ENCODE measurements around the gene PCDHGB5.
A peak's percentile ranks its signal among the peaks of the same experiment; 100 is the strongest.
"Not testable (repeated sequence)": the region's sequence is repeated elsewhere in the genome, so short reads cannot be mapped to it uniquely, and the experiment has no call there.

The PCDHGB5 gene

DNA sequence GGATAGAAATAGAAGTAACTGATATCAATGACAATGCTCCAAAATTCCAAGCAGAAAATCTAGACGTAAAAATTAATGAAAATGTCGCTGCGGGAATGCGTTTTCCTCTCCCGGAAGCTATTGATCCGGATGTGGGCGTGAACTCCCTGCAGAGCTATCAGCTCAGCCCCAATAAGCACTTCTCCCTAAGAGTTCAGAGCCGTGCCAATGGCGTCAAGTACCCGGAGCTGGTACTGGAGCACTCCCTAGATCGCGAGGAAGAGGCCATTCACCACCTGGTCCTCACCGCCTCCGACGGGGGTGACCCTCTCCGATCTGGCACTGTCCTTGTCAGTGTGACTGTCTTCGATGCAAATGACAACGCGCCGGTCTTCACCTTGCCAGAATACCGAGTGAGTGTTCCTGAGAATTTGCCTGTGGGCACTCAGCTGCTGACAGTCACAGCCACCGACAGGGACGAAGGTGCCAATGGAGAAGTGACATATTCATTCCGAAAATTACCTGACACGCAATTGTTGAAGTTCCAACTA is 15.9 kb downstream of the PCDHGB5 start:
- no peak for DNase-seq

DNA sequence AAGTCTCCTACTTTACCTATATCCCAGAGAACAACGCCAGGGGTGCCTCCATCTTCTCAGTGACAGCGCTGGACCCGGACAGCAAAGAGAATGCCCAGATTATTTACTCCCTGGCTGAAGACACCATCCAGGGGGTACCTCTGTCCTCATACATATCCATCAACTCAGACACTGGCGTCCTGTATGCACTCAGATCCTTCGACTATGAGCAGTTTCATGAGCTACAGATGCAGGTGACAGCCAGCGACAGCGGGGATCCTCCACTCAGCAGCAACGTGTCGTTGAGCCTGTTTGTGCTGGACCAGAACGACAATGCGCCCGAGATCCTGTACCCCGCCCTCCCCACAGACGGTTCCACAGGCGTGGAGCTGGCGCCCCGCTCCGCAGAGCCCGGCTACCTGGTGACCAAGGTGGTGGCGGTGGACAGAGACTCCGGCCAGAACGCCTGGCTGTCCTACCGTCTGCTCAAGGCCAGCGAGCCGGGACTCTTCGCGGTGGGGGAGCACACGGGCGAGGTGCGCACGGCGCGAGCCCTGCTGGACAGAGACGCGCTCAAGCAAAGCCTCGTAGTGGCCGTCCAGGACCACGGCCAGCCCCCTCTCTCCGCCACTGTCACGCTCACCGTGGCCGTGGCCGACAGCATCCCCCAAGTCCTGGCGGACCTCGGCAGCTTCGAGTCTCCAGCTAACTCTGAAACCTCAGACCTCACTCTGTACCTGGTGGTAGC is 17.0 kb downstream of the PCDHGB5 start:
- DNase-seq = not testable (repeated sequence)

DNA sequence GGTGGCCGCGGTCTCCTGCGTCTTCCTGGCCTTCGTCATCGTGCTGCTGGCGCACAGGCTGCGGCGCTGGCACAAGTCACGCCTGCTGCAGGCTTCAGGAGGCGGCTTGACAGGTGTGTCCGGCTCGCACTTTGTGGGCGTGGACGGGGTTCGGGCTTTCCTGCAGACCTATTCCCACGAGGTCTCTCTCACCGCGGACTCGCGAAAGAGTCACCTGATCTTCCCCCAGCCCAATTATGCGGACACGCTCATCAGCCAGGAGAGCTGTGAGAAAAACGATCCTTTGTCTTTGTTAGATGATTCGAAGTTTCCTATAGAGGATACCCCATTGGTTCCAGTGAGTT is 17.5 kb downstream of the PCDHGB5 start:
- not testable (repeated sequence) for DNase-seq

DNA sequence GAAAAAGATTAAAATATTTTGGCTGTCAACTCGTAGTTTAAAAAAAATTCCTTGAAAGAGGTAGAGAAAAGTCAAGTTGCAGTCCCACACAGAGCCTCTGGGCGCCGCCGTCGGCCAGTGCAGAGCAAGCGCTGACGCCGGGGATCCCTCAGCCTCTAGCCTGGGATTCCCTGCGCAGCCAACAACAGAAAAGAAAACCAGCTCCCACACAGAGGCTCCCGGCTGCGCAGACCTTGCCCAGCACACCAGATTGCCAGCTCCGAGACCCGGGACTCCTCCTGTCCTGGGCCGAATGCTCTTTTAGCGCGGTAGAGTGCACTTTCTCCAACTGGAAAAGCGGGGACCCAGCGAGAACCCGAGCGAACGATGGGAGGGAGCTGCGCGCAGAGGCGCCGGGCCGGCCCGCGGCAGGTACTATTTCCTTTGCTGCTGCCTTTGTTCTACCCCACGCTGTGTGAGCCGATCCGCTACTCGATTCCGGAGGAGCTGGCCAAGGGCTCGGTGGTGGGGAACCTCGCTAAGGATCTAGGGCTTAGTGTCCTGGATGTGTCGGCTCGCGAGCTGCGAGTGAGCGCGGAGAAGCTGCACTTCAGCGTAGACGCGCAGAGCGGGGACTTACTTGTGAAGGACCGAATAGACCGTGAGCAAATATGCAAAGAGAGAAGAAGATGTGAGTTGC is 19.9 kb downstream of the PCDHGB5 start, which contains the start of gene PCDHGB7:
PCDHGB7 (plus strand) TSS at position 184 of the 679 bp plus-strand sequence; CDS start at position 367, 183 bp downstream.
- peak; percentile 85 for DNase-seq

DNA sequence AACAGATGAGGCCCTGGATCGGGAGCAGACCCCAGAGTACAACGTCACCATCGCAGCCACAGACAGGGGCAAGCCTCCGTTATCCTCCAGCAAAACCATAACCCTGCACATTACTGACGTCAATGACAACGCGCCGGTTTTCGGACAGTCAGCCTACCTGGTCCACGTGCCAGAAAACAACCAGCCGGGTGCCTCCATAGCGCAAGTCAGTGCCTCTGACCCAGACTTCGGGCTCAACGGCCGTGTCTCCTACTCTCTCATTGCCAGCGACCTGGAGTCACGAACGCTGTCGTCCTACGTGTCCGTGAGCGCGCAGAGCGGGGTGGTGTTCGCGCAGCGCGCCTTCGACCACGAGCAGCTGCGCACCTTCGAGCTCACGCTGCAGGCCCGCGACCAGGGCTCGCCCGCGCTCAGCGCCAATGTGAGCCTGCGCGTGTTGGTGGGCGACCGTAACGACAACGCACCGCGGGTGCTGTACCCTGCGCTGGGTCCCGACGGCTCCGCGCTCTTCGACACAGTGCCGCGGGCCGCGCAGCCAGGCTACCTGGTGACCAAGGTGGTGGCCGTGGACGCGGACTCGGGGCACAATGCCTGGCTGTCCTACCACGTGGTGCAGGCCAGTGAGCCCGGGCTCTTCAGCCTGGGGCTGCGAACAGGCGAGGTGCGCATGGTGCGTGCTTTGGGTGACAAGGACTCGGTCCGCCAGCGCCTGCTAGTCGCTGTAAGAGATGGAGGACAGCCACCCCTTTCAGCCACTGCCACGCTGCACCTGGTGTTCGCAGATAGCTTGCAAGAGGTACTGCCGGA is 21.5 kb downstream of the PCDHGB5 start:
- no peak for DNase-seq

DNA sequence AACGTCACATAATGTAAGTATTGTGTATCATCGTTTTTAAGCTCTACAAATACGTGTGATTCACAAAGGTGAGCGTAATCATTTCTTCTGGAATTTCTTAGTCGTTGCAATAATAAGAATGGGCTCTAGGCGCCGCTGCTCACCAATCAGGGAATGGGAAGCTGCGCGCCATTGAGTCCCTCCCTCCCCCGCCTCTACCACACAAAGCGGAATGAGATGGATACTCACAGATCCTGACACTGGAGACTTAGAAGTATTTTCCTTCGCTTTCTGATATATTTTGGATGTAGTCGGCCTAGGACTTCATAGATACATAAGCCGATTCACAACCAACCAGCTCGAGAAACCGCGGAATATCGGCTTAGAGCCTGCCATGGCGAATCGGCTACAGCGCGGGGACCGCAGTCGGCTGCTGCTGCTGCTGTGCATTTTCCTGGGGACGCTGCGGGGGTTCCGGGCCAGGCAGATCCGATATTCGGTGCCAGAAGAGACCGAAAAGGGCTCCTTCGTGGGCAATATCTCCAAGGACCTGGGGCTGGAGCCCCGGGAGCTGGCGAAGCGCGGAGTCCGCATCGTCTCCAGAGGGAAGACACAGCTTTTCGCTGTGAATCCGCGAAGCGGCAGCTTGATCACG is 23.2 kb downstream of the PCDHGB5 start, which contains the start of gene PCDHGA11:
PCDHGA11 (plus strand) TSS at position 197 of the 634 bp plus-strand sequence; CDS start at position 374, 177 bp downstream.
- DNase-seq = peak; percentile 79

DNA sequence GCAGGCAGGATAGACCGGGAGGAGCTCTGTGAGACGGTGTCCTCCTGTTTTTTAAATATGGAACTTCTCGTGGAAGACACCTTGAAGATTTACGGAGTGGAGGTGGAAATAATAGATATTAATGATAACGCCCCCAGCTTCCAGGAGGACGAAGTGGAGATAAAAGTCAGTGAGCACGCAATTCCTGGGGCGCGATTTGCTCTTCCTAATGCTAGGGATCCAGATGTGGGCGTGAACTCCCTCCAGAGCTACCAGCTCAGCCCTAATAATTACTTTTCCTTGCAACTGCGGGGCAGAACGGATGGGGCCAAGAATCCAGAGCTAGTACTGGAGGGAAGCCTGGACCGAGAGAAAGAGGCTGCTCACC is 23.7 kb downstream of the PCDHGB5 start:
- DNase-seq = no peak

DNA sequence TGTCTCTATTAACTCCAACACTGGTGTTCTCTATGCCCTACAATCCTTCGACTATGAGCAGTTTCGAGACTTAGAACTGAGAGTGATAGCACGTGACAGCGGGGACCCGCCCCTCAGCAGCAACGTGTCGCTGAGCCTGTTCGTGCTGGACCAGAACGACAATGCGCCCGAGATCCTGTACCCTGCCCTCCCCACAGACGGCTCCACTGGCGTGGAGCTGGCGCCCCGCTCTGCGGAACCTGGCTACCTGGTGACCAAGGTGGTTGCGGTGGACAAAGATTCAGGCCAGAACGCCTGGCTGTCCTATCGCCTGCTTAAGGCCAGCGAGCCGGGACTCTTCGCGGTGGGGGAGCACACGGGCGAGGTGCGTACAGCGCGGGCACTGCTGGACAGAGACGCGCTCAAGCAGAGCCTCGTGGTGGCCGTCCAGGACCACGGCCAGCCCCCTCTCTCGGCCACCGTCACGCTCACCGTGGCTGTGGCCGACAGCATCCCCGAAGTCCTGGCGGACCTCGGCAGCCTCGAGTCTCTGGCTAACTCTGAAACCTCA is 25.1 kb downstream of the PCDHGB5 start:
- DNase-seq = no peak

DNA sequence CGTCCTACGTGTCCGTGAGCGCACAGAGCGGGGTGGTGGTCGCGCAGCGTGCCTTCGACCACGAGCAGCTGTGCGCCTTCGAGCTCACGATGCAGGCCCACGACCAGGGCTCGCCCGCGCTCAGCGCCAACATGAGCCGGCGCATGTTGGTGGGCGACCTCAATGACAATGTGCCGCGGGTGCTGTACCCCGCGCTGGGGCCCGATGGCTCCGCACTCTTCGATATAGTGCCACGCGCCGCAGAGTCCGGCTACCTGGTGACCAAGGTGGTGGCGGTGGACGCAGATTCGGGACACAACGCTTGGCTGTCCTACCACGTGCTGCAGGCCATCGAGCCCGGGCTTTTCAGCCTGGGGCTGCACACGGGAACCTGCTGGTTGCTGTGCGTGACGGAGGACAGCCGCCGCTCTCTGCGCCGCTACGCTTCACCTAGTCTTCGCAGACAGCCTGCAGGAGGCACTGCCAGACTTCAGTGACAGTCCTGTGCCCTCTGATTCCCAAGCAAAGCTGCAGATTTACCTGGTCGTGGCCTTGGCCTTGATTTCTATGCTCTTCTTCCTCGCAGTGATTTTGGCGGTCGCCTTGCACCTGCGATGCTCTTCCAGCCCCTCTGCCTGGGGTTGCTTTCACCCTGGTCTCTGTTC is 30.2 kb downstream of the PCDHGB5 start:
- no peak for DNase-seq

DNA sequence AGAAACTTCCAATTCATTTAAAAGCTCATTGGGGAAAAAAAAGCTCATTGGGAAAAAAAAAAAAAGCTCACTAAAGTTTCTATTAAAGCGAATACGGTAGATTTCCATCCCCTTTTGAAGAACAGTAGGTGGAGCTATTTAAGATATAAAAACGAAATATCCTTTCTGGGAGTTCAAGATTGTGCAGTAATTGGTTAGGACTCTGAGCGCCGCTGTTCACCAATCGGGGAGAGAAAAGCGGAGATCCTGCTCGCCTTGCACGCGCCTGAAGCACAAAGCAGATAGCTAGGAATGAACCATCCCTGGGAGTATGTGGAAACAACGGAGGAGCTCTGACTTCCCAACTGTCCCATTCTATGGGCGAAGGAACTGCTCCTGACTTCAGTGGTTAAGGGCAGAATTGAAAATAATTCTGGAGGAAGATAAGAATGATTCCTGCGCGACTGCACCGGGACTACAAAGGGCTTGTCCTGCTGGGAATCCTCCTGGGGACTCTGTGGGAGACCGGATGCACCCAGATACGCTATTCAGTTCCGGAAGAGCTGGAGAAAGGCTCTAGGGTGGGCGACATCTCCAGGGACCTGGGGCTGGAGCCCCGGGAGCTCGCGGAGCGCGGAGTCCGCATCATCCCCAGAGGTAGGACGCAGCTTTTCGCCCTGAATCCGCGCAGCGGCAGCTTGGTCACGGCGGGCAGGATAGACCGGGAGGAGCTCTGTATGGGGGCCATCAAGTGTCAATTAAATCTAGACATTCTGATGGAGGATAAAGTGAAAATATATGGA is 32.8 kb downstream of the PCDHGB5 start, which contains the start of gene PCDHGA12:
PCDHGA12 (plus strand) TSS at position 176 of the 782 bp plus-strand sequence; CDS start at position 429, 253 bp downstream.
- peak; percentile 95 for DNase-seq

DNA sequence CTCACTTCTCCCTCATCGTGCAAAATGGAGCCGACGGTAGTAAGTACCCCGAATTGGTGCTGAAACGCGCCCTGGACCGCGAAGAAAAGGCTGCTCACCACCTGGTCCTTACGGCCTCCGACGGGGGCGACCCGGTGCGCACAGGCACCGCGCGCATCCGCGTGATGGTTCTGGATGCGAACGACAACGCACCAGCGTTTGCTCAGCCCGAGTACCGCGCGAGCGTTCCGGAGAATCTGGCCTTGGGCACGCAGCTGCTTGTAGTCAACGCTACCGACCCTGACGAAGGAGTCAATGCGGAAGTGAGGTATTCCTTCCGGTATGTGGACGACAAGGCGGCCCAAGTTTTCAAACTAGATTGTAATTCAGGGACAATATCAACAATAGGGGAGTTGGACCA is 33.5 kb downstream of the PCDHGB5 start:
- DNase-seq = peak; percentile 62

DNA sequence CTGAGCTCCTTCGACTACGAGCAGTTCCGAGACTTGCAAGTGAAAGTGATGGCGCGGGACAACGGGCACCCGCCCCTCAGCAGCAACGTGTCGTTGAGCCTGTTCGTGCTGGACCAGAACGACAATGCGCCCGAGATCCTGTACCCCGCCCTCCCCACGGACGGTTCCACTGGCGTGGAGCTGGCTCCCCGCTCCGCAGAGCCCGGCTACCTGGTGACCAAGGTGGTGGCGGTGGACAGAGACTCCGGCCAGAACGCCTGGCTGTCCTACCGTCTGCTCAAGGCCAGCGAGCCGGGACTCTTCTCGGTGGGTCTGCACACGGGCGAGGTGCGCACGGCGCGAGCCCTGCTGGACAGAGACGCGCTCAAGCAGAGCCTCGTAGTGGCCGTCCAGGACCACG is 34.6 kb downstream of the PCDHGB5 start:
- not testable (repeated sequence) for DNase-seq

DNA sequence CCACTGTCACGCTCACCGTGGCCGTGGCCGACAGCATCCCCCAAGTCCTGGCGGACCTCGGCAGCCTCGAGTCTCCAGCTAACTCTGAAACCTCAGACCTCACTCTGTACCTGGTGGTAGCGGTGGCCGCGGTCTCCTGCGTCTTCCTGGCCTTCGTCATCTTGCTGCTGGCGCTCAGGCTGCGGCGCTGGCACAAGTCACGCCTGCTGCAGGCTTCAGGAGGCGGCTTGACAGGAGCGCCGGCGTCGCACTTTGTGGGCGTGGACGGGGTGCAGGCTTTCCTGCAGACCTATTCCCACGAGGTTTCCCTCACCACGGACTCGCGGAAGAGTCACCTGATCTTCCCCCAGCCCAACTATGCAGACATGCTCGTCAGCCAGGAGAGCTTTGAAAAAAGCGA is 35.0 kb downstream of the PCDHGB5 start:
- not testable (repeated sequence) for DNase-seq

DNA sequence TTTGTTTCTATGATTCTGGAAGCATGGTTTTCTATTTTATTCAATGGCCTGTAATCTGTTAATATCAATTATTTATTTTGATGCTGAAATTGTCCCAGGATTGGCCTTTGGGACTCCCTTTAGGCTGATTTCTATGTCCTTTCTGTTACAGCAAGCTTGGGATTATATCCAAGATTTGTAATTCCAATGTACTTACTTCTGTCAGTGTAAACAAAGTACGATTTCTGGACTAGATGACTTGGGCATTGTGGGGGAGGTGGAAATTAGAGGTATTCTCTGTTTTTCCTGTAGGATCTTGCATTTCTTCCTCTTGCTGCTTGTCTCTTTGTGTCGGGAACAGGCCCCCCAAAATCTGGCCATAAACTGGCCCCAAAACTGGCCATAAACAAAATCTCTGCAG is 36.3 kb downstream of the PCDHGB5 start:
- DNase-seq = peak; percentile 29

DNA sequence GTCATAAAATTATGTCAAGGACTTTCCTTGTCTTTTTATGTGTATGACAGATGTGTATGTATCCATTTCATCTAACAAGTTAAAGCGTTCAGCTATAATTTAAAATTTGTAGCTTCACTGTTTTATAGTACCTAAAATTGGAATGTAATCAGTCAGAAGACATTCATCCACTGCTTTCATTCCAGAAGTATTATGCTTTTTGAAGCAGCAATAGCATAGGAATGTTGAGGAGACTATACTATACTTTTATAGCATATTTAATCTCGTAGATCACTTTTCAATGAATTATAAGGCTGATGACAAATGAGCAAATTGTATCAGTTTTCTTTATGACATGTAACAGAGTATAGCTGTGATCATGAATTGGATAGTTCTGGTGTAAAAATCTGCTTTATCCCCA is 39.5 kb downstream of the PCDHGB5 start:
- peak; percentile 57 for DNase-seq

DNA sequence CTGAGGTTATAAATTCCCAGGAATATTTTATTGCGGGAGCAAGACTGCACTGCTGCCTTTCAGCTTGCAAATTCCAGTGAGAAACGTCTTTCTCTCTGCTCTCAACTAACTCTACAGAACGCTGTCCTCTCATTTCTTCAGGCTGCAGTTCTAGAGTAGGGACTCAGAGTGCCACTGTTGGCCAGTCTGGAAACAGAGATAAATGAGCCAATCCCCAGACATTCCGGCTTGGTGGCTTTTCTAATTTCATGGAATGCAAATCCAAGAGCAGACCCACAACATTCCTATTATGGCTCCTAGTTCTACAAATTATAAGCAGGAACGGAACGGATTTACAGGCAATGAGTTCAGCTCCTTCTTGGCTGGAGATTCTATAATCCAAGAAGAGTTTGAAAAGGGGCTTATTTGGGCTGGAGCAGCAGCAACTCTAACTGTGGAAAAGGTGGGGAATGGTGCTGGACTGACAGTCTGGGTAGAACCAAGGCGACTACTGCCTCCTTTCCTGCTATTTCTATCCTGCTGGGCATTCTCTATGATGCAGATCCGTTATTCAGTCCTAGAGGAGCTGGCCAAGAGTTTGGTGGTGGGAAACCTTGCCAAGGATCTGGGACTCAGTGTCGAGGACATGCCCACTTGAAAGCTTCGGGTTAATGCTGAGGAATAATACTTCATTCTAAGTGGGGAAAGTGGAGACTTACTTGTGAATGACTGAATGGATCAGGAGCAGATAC is 41.8 kb downstream of the PCDHGB5 start:
- peak; percentile 55 for DNase-seq

DNA sequence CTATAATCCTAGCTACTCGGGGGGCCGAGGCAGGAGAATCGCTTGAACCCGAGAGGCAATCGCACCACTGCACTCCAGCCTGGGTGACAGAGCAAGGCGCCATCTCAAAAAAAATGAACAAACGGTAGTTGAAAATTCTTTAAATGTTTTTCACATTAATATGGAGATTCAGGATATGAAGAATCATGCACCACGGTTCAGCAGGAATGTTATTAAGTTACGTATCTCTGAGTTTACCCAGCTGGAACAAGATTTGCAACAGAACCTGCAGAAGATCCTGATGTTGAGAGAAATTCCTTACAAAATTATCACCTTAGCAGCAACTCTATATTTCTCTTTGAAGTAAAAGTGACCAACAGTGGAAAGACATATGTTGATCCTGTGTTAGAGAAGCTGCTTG is 42.6 kb downstream of the PCDHGB5 start:
- DNase-seq = no peak

DNA sequence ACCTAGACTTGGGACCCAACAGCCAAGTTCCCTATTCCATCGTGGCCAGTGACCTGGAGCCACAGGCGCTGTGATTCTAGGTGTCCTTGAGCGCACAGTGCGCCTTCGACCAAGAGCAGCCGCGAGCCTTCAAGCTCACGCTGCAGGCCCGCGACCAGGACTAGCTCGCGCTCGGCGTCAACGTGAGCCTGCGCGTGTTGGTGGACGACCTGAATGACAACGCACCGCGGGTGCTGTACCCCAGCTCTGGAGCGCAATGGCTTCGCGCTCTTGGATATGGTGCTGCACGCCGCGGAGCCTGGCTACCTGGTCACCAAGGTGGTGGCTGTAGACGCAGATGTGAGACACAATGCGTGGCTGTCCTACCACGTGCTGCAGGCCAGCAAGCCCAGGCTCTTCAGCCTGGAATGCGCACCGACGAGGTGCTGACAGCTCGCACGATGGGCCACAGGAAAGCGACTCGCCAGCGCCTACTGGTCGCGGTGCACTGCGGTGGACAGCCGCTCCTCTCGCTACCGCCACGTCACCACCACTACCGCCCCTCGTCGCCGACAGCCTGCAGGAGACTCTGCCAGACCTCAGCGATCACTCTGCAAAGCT is 43.9 kb downstream of the PCDHGB5 start:
- no peak for DNase-seq
